ENCODE data around the gene NOP58.
"Not testable (repeated sequence)": the region's sequence is repeated elsewhere in the genome, so short reads cannot be mapped to it uniquely, and the experiment has no call there.

The NOP58 gene

GRCh38 chr2:202265467-202266277, at the start of gene NOP58:
NOP58 (plus strand) TSS chr2:202265763; CDS start chr2:202265942, 179 bp downstream.
- peak; percentile 72 to 89 for DNase-seq (ENCODE audit: low read depth in 2 of 2)

GRCh38 chr2:202221873-202222272, 43.7 kb upstream of the NOP58 start:
- no peak for DNase-seq (ENCODE audit: low read depth in 2 of 2)

GRCh38 chr2:202237787-202238233, 27.8 kb upstream of the NOP58 start:
- DNase-seq (ENCODE audit: low read depth in 2 of 2) = peak in 1 of 2 donors; percentile 14

GRCh38 chr2:202238234-202239197, 27.0 kb upstream of the NOP58 start, which contains the start of gene SUMO1:
SUMO1 (minus strand) TSS chr2:202238597; CDS start chr2:202238451, 146 bp downstream.
- DNase-seq (ENCODE audit: low read depth in 2 of 2) = peak; percentile 81 to 86

GRCh38 chr2:202247710-202248109, 17.9 kb upstream of the NOP58 start:
- DNase-seq (ENCODE audit: low read depth in 2 of 2) = not testable (repeated sequence)

GRCh38 chr2:202249521-202250253, 15.9 kb upstream of the NOP58 start:
- DNase-seq (ENCODE audit: low read depth in 2 of 2) = no peak

- DNase-seq (ENCODE audit: low read depth in 2 of 2) = no peak
Measured at GRCh38 chr2:202251494-202251893, 14.1 kb upstream of the NOP58 start.

- no peak for DNase-seq (ENCODE audit: low read depth in 2 of 2)
Measured at GRCh38 chr2:202261531-202261930, 4.0 kb upstream of the NOP58 start.

- no peak for DNase-seq (ENCODE audit: low read depth in 2 of 2)
Measured at GRCh38 chr2:202267495-202267894, 1.9 kb downstream of the NOP58 start.

- DNase-seq (ENCODE audit: low read depth in 2 of 2) = no peak
Measured at GRCh38 chr2:202269585-202269984, 4.0 kb downstream of the NOP58 start.

- no peak for DNase-seq (ENCODE audit: low read depth in 2 of 2)
Measured at GRCh38 chr2:202270487-202270886, 4.9 kb downstream of the NOP58 start.

GRCh38 chr2:202276078-202276720, 10.6 kb downstream of the NOP58 start:
- DNase-seq (ENCODE audit: low read depth in 2 of 2) = not testable (repeated sequence)

- DNase-seq (ENCODE audit: low read depth in 2 of 2) = no peak
Measured at GRCh38 chr2:202278036-202278760, 12.6 kb downstream of the NOP58 start.

GRCh38 chr2:202278944-202279343, 13.4 kb downstream of the NOP58 start:
- no peak for DNase-seq (ENCODE audit: low read depth in 2 of 2)

GRCh38 chr2:202286595-202286994, 21.0 kb downstream of the NOP58 start:
- DNase-seq (ENCODE audit: low read depth in 2 of 2) = no peak

GRCh38 chr2:202289394-202290204, 24.0 kb downstream of the NOP58 start:
- DNase-seq (ENCODE audit: low read depth in 2 of 2) = no peak

GRCh38 chr2:202290316-202290715, 24.8 kb downstream of the NOP58 start:
- DNase-seq (ENCODE audit: low read depth in 2 of 2) = no peak

- DNase-seq (ENCODE audit: low read depth in 2 of 2) = no peak
Measured at GRCh38 chr2:202290970-202291369, 25.4 kb downstream of the NOP58 start.

GRCh38 chr2:202299712-202300111, 34.1 kb downstream of the NOP58 start:
- no peak for DNase-seq (ENCODE audit: low read depth in 2 of 2)

GRCh38 chr2:202306034-202306433, 40.5 kb downstream of the NOP58 start:
- no peak for DNase-seq (ENCODE audit: low read depth in 2 of 2)
